B cell (primary cell): Measurements from ENCODE around the gene ARFIP2.

Experiments
- CTCF ChIP-seq: fragments of 200-600 bp; IDR thresholded peaks from one replicate; pipeline ENCODE4 v1.8.0; 2022; ENCODE audit warnings: antibody characterized with exemption, mild to moderate bottlenecking
- EZH2 ChIP-seq: IDR thresholded peaks from 2 replicates; pipeline ENCODE4 v1.6.1; 2012; ENCODE audit warnings: borderline replicate concordance, low read depth, mild to moderate bottlenecking, moderate library complexity, low read length; ENCODE audit not compliant: insufficient read depth, poor library complexity, severe bottlenecking

- TF ChIP-seq CTCF (no peak), EZH2 (no peak)
These were observed 43.1 kb downstream of the ARFIP2 start for GRCh38 chr11:6437993-6438392.
